Spleen (tissue), 7 donors: ENCODE results near the gene HMCN2.

Source experiments
- POLR2A ChIP-seq, 3 donors: fragments of 450-650 bp; IDR thresholded peaks; one replicate each; pipeline ENCODE4 v1.5.1; 2017; ENCODE audit warnings: antibody characterized with exemption in 3 of 3, mild to moderate bottlenecking in 1 of 3
- TF ChIP-seq, protein P1 (sequence below), 11 experiments: fragments of 200-600 bp in 7 of 11; fragments of 450-650 bp in 4 of 11; sonication (generic) in 4 of 11; IDR thresholded peaks in 8 of 11; conservative IDR thresholded peaks in 3 of 11; 1 replicate in 7 of 11; 2 replicates in 4 of 11; pipeline versions ENCODE4 v1.4.0 to v1.8.0; 2016 to 2021; ENCODE audit warnings: antibody characterized with exemption in 11 of 11, inconsistent platforms in 4 of 11, mild to moderate bottlenecking in 1 of 11
- donor health status: DM: no; HTN: no; CAD: no; lungs with moderate emphysema.
- donor health status: DM: no; HTN: no; CAD: no.
- donor health status: DM: no; HTN: no; CAD: no.

DNA sequence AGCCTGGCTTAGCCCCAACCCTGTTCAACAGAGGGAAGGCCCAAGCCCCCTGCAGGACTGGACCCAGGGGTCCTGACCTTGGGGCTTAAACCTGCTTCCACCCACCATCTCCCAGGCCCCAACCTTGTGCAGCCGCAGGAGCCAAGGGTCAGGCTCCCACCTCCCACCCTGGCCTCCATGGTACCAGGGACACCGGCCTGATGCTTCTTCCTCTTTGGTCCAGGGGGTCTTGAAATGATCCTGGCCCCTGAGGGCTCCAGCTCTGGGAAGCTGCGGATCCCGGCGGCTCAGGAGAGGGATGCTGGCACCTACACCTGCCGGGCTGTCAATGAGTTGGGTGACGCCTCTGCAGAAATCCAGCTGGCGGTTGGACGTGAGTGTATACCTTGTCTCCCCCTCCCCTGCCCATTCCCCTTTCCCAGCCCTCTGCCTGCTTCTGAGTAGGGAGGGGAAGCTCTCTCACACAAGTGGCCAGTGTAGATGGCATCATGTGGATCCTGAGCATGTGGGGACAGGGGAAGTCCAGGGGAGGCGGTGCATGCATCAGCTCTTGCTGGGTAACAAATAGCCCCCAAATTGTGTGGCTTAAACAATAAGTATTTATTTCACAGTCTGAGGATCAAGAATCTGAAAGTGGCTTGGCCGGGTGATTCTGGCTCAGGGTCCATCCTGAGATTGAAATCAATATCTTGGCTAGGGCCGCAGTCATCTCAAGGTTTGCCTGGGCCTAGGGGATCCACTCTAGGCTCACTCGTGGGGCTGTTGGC lies 44.3 kb downstream of the HMCN2 start:
- no peak for TF ChIP-seq POLR2A (IDR thresholded peaks at IDR 0.05)
- TF ChIP-seq, protein P1, sequence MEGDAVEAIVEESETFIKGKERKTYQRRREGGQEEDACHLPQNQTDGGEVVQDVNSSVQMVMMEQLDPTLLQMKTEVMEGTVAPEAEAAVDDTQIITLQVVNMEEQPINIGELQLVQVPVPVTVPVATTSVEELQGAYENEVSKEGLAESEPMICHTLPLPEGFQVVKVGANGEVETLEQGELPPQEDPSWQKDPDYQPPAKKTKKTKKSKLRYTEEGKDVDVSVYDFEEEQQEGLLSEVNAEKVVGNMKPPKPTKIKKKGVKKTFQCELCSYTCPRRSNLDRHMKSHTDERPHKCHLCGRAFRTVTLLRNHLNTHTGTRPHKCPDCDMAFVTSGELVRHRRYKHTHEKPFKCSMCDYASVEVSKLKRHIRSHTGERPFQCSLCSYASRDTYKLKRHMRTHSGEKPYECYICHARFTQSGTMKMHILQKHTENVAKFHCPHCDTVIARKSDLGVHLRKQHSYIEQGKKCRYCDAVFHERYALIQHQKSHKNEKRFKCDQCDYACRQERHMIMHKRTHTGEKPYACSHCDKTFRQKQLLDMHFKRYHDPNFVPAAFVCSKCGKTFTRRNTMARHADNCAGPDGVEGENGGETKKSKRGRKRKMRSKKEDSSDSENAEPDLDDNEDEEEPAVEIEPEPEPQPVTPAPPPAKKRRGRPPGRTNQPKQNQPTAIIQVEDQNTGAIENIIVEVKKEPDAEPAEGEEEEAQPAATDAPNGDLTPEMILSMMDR (IDR thresholded peaks at IDR 0.05 in 8 of 11, conservative IDR thresholded peaks at IDR 0.05 in 3 of 11), result no peak
